WI38 (cell line): ENCODE data around the gene KLF11.

Experiments used
- H3K4me3 ChIP-seq: 2 replicates; pipeline ENCODE4 v1.5.1; 2011; ENCODE audit warnings: low read depth, mild to moderate bottlenecking, control low read depth, low read length
- CTCF ChIP-seq: IDR thresholded peaks from 2 replicates; pipeline ENCODE4 v1.5.1; 2012; ENCODE audit warnings: low read depth, mild to moderate bottlenecking, control low read depth, low read length

Gene KLF11

GRCh38 chr2:10016001-10016801 is 27.1 kb upstream of the KLF11 start:
- TF ChIP-seq CTCF, result no peak
- H3K4me3 ChIP-seq, result no peak overlapping the region

- TF ChIP-seq CTCF, result no peak
These were observed 26.5 kb upstream of the KLF11 start for GRCh38 chr2:10016802-10017258.

GRCh38 chr2:10017313-10017941 is 25.9 kb upstream of the KLF11 start:
- no peak for TF ChIP-seq CTCF

More at GRCh38 chr2:10016802-10017258, 26.5 kb upstream of the KLF11 start:
- no peak overlapping the region for H3K4me3 ChIP-seq

GRCh38 chr2:10019174-10019573 is 24.2 kb upstream of the KLF11 start:
- no peak overlapping the region for H3K4me3 ChIP-seq
- TF ChIP-seq CTCF, result no peak

More at GRCh38 chr2:10017313-10017941, 25.9 kb upstream of the KLF11 start:
- no peak overlapping the region for H3K4me3 ChIP-seq

- no peak overlapping the region for H3K4me3 ChIP-seq
- no peak for TF ChIP-seq CTCF
These were observed 23.5 kb upstream of the KLF11 start for GRCh38 chr2:10019602-10020400.

- no peak overlapping the region for H3K4me3 ChIP-seq
- no peak for TF ChIP-seq CTCF
These were observed 21.3 kb upstream of the KLF11 start for GRCh38 chr2:10022041-10022421.

GRCh38 chr2:10022445-10022844 is 20.9 kb upstream of the KLF11 start:
- no peak for TF ChIP-seq CTCF
- no peak overlapping the region for H3K4me3 ChIP-seq
